Liver (tissue), 9 donors: ENCODE data around the gene UGT2B10. TPM values are rescaled to one million over a fixed set of nuclear protein-coding genes. Genes with fewer than 3 reads are reported as not detected.
"Not testable (repeated sequence)": the region's sequence is repeated elsewhere in the genome, so short reads cannot be mapped to it uniquely, and the experiment has no call there.

ENCODE experiments used
- DNase-seq: peaks from one replicate; pipeline ENCODE4 v3.0.0-alpha.2; 2017; ENCODE audit warnings: low spot score
- H3K27ac ChIP-seq, 2 donors: one replicate each; pipeline ENCODE4 v1.7.0; 2013; ENCODE audit warnings: inconsistent platforms in 2 of 2, low read length in 2 of 2, control low read depth in 1 of 2, low read depth in 1 of 2, mild to moderate bottlenecking in 1 of 2
- H3K27me3 ChIP-seq, 4 donors: one replicate each; pipeline versions ENCODE4 v1.6.1 to v1.7.0; 2013; ENCODE audit warnings: low read length in 3 of 4, inconsistent platforms in 1 of 4, mild to moderate bottlenecking in 1 of 4, moderate library complexity in 1 of 4; ENCODE audit not compliant: control insufficient read depth in 4 of 4, insufficient read depth in 4 of 4
- H3K36me3 ChIP-seq, 4 donors: one replicate each; pipeline versions ENCODE4 v1.6.1 to v1.7.0; 2013; ENCODE audit warnings: low read length in 3 of 4, mild to moderate bottlenecking in 3 of 4, low read depth in 1 of 4, moderate library complexity in 1 of 4; ENCODE audit not compliant: control insufficient read depth in 4 of 4, insufficient read depth in 3 of 4
- H3K4me1 ChIP-seq, 4 donors: one replicate each; pipeline versions ENCODE4 v1.6.1 to v1.7.0; 2013; ENCODE audit warnings: low read length in 3 of 4, mild to moderate bottlenecking in 3 of 4, moderate library complexity in 1 of 4; ENCODE audit not compliant: control insufficient read depth in 4 of 4, insufficient read depth in 4 of 4
- H3K4me3 ChIP-seq, 3 donors: one replicate each; pipeline versions ENCODE4 v1.6.1 to v1.7.0; 2013; ENCODE audit warnings: low read length in 3 of 3, control low read depth in 1 of 3, low read depth in 1 of 3, mild to moderate bottlenecking in 1 of 3
- H3K9ac ChIP-seq, 2 donors: one replicate each; pipeline ENCODE4 v1.7.0; 2013; ENCODE audit warnings: low read length in 2 of 2, mild to moderate bottlenecking in 2 of 2, moderate library complexity in 2 of 2, control low read depth in 1 of 2, low read depth in 1 of 2
- H3K9me3 ChIP-seq, 4 donors: one replicate each; pipeline versions ENCODE4 v1.6.1 to v1.7.0; 2013; ENCODE audit warnings: low read length in 3 of 4; ENCODE audit not compliant: control insufficient read depth in 4 of 4
- ATF3 ChIP-seq: IDR thresholded peaks from 2 replicates; pipeline ENCODE4 v1.6.1; 2016; ENCODE audit warnings: antibody characterized with exemption
- CTCF ChIP-seq: fragments of 150-350 bp; IDR thresholded peaks from 2 replicates; pipeline ENCODE4 v1.5.1; 2017; ENCODE audit warnings: improper control_type of control experiment, low read depth, low read length; ENCODE audit not compliant: missing input control
- EGR1 ChIP-seq, 2 donors: IDR thresholded peaks; 2 replicates each; pipeline ENCODE4 v1.6.1; 2016 to 2018; ENCODE audit warnings: antibody characterized with exemption in 2 of 2, low read depth in 2 of 2
- FOXA1 ChIP-seq: IDR thresholded peaks from 2 replicates; pipeline ENCODE4 v1.6.1; 2016; ENCODE audit warnings: antibody characterized with exemption
- FOXA2 ChIP-seq: IDR thresholded peaks from 2 replicates; pipeline ENCODE4 v1.6.1; 2016; ENCODE audit warnings: antibody characterized with exemption
- GABPA ChIP-seq, 2 donors: IDR thresholded peaks in 1 of 2; conservative IDR thresholded peaks in 1 of 2; 2 replicates each; pipeline ENCODE4 v1.6.1; 2016; ENCODE audit warnings: antibody characterized with exemption in 2 of 2, mild to moderate bottlenecking in 1 of 2, moderate library complexity in 1 of 2
- HNF4A ChIP-seq, 2 donors: conservative IDR thresholded peaks; 2 replicates each; pipeline ENCODE4 v1.6.1; 2016; ENCODE audit warnings: antibody characterized with exemption in 2 of 2, mild to moderate bottlenecking in 2 of 2
- HNF4G ChIP-seq: IDR thresholded peaks from 2 replicates; pipeline ENCODE4 v1.6.1; 2016; ENCODE audit warnings: antibody characterized with exemption
- NR2F2 ChIP-seq: IDR thresholded peaks from 2 replicates; pipeline ENCODE4 v1.6.1; 2016; ENCODE audit warnings: antibody characterized with exemption
- RAD21 ChIP-seq, 2 donors: IDR thresholded peaks; 2 replicates each; pipeline ENCODE4 v1.6.1; 2016; ENCODE audit warnings: antibody characterized with exemption in 2 of 2, mild to moderate bottlenecking in 2 of 2
- REST ChIP-seq: IDR thresholded peaks from 2 replicates; pipeline ENCODE4 v1.6.1; 2016; ENCODE audit warnings: antibody characterized with exemption, mild to moderate bottlenecking
- RXRA ChIP-seq, 2 donors: IDR thresholded peaks; 2 replicates each; pipeline ENCODE4 v1.6.1; 2017 to 2018; ENCODE audit warnings: antibody characterized with exemption in 2 of 2, mild to moderate bottlenecking in 1 of 2
- TAF1 ChIP-seq: conservative IDR thresholded peaks from 2 replicates; pipeline ENCODE4 v1.6.1; 2016; ENCODE audit warnings: antibody characterized with exemption, mild to moderate bottlenecking
- WGBS: extraction: QIAGEN DNeasy Blood & Tissue Kit; methylation state at CpG from one replicate; pipeline ENCODE4 v1.1.7; 2013; 5-methylcytosine and 5-hydroxymethylcytosine counted together
- polyA plus RNA-seq, 2 donors: library from polyadenylated mRNA; stranded (reverse) in 1 of 2; unstranded in 1 of 2; fragments of 200-250 nt in 1 of 2; fragments of >200 nt in 1 of 2; fragmentation: Nextera tagmentation in 1 of 2; extraction: Ambion mirVana in 1 of 2; gene quantifications; one replicate each; pipeline versions ENCODE4 v1.2.1 to v1.2.3, GENCODE V29; 2013 to 2015
- total RNA-seq, 2 donors: library from RNA; depleted of rRNA; stranded (reverse); fragments of >200 nt; gene quantifications; one replicate each; pipeline ENCODE4 v1.2.3, GENCODE V29; 2014
- donor health status: healthy.
- donor health status: healthy.
- donor health status: healthy.
- donor health status: healthy.
- donor health status: healthy.

Gene UGT2B10
- total and polyA plus RNA-seq, 4 donors: 15.3 to 139 (median 115) TPM

GRCh38 chr4:68808060-68808459 lies 7.7 kb upstream of the UGT2B10 start:
- Histone ChIP-seq H3K36me3 (no peaks in the 10 kb centered on the region), H3K9me3 (no peaks in the 10 kb centered on the region), H3K9ac (no peak overlapping the region), H3K4me1 (no peaks in the 10 kb centered on the region), H3K4me3 (no peak overlapping the region), H3K27me3 (no peaks in the 10 kb centered on the region), H3K27ac (no peak overlapping the region)
- no peak for DNase-seq
- no peak for TF ChIP-seq CTCF
- no peak for TF ChIP-seq TAF1
- TF ChIP-seq EGR1 (IDR thresholded peaks at IDR 0.05; ENCODE audit: low read depth in 2 of 2): no peak
- TF ChIP-seq RAD21 (IDR thresholded peaks at IDR 0.05): no peak
- TF ChIP-seq FOXA1: no peak
- TF ChIP-seq HNF4G: peak; percentile 45
- TF ChIP-seq ATF3: no peak
- no peak for TF ChIP-seq GABPA (IDR thresholded peaks at IDR 0.05 in 1 of 2, conservative IDR thresholded peaks at IDR 0.05 in 1 of 2)
- TF ChIP-seq NR2F2: no peak
- TF ChIP-seq HNF4A (conservative IDR thresholded peaks at IDR 0.05): peak; percentile 65 to 77
- TF ChIP-seq RXRA (IDR thresholded peaks at IDR 0.05): no peak
- WGBS: 49% methylated on average over 2 of the region's 2 CpGs

GRCh38 chr4:68810919-68811318 lies 4.9 kb upstream of the UGT2B10 start:
- Histone ChIP-seq H3K9ac (no peak overlapping the region), H3K9me3 (no peaks in the 10 kb centered on the region), H3K4me3 (no peak overlapping the region), H3K27ac (no peak overlapping the region), H3K36me3 (no peaks in the 10 kb centered on the region), H3K27me3 (no peaks in the 10 kb centered on the region), H3K4me1 (peaks cover 0 to 2% (median under 1%) of the 10 kb centered on the region in 4 donors)
- no peak for DNase-seq
- WGBS: 89% methylated on average over 2 of the region's 2 CpGs
- TF ChIP-seq FOXA1: no peak
- TF ChIP-seq FOXA2: no peak
- no peak for TF ChIP-seq REST

GRCh38 chr4:68816410-68817265 lies 844 bp downstream of the UGT2B10 start:
- Histone ChIP-seq H3K9ac (peak overlapping the region; percentile 47 to 84), H3K4me3 (peak overlapping the region in 2 of 3 donors; percentile 29 to 60), H3K27ac (peak overlapping the region; percentile 18 to 50), H3K4me1 (peaks cover 1 to 12% (median 7%) of the 10 kb centered on the region in 4 donors)
- not testable (repeated sequence) for H3K36me3 ChIP-seq, H3K9me3 ChIP-seq, H3K27me3 ChIP-seq, DNase-seq
- WGBS: 26% methylated on average over 5 of the region's 5 CpGs
